HG03025 (cell line): Measurements from ENCODE around the gene PDE4B.

Source experiments
- ATAC-seq: cut with Tn5 transposase; IDR thresholded peaks from one replicate; pipeline ENCODE4 v1.9.1; 2021; ENCODE audit warnings: mild to moderate bottlenecking, moderate library complexity; ENCODE audit not compliant: unreplicated experiment, low FRiP score

Gene PDE4B

DNA sequence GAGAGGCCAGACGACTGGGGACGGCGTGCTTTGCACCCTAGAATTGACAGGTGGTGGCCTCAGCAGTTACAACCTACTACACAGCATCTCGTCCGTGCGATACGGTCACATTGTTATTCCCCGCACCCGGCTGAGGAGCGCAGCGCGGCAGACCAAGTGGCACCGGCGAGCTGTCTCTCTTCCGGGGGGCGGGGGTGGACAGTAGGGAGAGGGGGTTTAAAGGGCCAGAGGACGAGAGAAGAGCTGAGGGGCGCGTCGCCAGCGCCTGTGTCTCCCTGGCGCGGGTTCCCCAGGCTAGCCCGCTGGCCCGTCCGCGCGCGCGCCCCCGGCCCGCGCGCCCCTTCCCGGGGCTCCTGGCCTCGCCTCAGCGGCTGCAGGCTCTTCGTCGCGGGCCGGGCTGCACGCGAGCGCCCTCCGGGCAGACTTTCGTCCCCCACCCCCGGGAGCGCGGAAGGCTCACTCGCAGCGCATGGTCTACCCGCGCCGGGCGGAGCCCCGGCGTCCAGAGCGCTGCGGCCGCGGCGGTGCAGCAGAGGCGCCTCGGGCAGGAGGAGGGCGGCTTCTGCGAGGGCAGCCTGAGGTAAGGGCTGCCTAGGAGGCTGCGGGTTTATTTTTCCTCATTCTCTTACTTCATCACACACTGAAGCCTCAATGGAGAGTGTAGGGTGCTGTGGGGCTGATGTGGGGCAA, at the start of gene PDE4B:
Gene PDE4B, plus strand, starts transcription at position 227 of the 690 bp plus-strand sequence.
- no peak for ATAC-seq

DNA sequence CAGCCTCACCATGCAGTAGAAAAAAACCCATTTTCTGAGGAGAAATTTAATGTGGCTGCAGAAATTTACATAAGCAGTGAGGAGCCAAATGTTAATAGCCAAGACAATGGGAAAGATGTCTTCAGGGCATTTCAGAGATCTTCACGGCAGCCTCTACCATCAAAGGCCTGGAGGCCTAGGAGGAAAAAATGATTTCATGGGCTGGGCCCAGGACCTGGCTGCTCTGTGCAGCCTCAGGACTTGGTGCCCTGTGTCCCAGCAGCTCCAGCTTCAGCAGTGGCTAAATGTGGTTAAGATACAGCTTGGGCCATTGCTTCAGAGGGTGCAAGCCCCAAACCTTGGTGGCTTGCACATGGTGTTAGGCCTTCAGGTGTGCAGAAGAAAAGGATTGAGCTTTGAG, 48.0 kb upstream of the PDE4B start:
- ATAC-seq: no peak

DNA sequence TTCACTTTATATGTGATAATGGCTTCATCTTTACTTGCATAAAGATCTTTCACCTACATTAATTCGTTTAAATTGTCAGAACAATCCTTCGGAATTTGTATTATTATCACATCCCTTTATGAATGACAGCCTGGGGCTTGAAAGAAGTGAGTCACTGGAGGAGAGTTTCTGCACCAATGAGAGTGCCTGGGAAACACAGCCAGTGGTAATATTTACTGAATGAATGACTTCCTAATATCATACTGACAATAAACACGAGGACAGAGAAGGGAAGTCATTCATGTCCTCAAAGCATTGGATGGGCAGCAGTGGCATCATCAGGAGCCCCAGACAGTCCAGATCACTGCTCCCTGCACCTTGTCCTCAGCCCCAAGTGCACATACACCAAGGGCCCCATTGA, 40.7 kb upstream of the PDE4B start:
- no peak for ATAC-seq

DNA sequence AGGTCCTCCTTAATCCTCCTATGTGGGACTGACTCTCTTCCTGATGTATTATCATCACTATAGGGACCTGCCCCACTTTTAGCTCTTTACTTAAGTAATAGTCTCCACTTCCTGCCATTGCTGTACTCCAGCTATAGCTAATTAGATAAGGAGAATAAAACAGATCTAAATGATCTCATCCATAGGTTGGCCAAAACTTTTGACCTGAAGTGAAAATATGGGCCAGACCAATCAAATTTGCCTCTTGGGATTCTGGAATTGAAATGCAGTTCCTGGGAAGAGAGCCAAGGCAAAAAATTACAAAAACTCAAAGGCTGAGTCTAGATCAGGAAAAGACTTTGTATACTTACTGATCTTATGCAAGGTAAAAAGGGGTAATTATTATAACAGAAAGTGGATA, 36.1 kb upstream of the PDE4B start:
- ATAC-seq: no peak

DNA sequence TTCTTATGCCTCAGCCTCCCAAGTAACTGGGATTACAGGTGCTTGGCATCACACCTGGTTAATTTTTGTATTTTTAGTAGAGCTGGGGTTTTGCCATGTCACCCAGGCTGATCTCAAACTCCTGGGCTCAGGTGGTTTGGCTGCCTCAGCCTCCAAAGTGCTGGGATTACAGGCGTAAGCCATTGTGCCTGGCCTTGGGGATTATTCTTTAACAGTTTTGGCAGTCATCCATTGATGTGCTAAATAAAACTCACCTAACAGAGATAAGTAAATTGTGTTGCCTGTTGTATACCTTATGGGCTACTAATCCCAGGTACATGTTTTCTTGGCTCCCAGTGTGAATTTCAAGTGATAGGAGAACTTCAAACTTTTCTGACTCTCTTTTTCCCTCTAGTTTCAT, 35.2 kb upstream of the PDE4B start:
- no peak for ATAC-seq

DNA sequence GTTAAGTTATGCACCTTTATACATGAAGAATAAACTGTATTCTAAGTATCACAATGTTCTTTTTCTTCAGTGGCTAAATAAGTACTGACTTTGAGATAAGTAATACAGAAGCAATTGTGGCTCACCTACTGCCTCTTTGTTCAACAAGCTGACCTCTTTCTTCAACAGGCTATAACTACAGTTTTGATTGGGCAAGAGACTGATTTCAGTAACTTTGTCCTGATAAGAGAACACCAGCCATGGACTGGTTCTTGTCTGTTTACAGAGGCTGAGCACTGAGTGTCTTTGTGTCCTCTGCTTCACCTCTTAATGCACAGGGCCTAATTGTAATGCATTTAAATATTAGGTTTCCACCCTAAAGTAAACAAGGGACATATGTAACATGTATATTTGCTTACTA, 34.6 kb upstream of the PDE4B start:
- no peak for ATAC-seq

DNA sequence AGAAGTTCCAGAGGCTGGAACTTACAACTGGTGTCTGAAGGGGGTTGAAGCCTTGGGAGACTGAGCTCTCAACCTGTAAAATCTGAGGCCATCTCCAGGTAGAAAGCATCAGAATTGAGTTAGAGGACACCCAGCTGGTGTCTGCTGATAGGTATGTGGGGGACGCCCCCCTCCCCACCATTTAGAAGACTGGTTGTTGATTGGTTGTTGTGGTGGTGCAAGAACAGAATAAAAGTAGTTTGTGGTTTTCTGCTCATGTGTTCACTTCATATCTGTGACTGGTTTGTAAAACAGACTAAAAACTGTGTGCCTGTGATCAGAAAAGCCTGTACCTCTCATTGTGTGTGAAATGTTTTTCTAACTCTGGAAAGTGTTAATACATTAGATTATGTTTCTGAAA, 33.2 kb upstream of the PDE4B start:
- no peak for ATAC-seq

DNA sequence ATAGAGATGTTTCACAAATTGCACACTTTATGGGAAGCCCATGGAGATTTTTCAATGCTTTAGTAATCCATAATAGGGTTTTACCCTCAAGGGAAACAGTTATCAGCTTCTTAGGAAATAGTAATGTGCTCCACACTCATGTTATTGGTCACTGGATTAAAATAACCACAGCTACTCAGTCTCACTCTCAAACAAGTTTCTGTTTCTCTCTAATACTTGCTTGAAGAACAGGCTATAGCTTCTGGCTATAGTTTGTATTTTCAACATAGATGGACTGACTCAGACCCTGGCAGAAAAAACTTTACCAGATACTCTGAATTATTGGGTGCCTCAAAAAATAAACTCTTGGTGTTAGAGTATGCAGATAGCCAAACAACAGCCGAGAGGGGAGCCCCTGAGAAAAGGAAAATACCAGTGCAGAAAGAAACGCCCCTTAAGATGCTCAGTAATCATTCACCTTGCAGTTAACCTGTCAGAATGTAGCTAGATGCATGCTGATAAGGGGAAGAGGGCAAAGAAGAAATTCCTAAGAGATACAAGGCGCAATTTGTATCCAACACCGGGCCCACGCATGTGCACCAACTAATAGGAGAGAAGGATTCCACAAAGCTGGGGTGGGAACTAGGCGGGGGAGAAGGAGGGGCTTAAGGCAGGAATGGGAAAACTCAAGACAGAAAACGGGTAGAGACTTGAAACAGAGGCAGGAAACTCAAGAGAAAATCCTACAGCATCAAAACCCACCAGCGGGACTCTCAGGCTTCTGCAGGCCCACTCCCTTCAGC, 30.4 kb upstream of the PDE4B start:
- no peak for ATAC-seq

DNA sequence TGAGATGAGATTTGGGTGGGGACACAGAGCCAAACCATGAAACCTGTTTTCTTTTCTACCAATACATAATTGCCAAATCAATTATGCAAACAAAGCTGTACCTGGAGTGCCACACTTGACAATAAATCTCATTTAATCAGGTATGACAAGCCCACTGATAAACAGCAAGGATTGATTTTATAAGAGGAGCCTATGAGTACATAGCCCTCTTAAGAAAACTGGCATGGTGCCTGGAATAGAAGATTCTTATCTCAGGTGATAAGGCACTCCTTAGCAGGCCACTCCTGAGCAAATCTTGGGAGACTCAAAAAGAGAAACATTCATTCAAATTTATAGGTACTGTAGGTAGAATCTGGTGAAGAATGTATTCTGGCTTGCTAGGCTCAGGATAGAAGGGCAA, 28.6 kb upstream of the PDE4B start:
- no peak for ATAC-seq

DNA sequence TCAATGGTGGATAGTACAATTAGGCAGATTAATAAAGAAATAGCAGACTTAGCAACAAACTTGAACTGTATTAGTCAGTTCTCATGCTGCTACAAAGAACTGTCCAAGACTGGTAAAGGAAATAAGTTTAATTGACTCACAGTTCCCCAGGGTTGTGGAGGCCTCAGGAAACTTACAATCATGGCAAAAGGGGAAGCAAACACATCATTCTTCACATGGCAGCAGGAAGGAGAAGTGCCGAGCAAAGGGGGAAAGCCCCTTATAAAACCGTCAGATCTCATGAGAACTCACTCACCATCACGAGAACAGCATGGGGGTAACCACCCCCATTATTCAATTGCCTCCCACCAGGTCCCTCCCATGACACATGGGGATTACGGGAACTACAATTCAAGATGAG, 27.1 kb upstream of the PDE4B start:
- ATAC-seq: no peak

DNA sequence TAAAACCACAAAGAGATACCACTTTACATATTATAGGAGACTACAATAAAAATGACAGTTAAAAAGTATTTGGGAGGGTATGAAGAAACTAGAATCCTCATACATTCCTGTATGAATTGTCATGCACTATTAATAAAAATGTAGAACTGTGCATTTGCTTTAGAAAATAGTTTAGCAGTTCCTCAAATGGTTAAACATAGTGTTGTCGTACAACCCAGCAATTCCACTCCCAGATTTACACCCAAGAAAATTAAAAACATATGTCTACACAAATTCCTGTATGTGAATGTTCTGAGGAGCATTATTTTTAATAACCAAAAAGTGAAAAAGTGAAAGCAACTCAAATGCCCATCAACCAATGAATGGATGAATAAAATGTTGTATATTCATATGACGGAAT, 23.1 kb upstream of the PDE4B start:
- ATAC-seq: no peak

DNA sequence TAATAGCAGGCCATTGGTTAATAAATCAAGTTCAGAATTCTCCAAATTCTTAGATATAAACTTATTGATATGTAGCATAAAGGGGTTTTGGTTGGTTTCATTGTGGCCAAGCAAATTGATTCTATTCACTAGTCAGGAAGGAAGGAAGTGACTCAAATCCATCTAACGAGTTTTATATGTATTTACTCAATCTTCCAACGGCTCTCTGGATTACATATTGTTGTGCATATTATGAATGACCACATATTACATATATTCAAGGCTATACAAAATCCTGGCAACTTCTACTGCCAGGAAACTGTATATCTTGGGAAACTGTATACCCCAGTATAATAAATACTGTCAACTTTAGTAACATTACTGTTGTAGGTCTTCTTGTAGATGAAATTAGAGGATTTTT, 20.1 kb upstream of the PDE4B start:
- no peak for ATAC-seq

DNA sequence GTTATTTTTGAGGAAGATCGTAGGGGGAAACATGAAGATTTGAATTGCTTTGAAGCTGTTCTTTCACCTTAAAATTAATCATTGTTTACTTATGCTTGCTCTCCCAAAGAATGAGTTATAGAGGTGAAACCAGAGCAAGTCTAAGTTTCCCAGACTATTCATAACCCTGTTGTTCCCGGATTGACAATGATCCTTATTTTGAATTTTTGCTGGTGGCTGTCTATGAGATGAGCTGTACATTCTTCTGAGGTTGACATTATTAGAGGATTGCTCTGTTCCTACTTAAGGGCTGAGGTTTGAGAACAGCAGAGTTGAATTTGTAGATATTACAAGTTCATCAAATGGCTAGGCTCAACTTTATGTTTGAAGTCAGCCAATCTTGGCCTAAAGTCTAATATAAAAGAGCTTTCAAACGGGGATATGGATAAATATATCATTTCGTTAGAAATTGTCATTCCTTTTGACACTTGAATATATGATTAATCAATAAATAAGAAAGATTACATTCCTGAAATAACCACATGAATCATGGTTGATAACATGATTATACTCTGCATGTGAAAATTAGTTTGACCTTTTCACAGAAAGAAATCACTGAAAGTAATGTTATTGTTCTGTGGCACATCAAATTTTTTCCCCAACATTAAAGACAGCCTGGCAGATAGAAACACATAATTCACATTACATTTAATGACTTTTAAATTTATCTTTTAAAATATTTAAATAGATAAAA, 19.1 kb upstream of the PDE4B start:
- ATAC-seq: no peak

DNA sequence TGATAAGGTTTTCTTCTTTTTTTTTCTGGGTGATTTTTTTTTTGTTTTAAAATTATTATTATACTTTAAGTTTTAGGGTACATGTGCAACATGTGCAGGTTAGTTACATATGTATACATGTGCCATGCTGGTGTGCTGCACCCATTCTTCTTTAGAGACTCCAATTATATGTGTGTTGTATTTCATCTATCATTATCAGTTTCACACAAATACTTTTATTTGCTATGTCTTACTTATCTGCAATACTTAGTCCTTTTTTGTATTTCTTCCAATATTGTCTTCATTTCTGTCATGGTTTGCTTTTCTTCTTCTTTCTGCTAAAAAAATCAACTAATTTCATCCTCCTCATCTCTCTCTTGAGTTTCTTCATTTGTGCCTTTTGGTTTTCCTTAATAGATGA, 3.9 kb upstream of the PDE4B start:
- no peak for ATAC-seq

DNA sequence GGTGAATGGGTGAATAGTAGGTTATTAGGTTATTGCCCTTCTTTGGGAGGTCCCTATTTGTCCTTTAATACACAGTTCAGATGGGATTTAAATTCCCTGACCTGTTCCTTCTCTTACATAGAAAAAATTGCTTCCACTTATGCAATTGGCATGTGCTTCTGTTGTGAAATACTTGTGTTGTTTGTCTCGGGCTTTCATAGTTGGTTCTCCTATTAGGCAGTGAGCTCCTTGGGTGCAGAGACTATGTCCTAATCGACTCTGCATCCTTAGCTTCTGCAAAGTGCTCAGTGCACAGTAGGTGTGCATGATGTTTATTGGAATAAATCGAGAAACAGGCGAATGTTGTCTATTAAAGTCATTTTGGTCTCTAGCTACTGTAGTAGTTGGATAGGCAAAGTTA, 1.3 kb upstream of the PDE4B start:
- ATAC-seq: no peak

DNA sequence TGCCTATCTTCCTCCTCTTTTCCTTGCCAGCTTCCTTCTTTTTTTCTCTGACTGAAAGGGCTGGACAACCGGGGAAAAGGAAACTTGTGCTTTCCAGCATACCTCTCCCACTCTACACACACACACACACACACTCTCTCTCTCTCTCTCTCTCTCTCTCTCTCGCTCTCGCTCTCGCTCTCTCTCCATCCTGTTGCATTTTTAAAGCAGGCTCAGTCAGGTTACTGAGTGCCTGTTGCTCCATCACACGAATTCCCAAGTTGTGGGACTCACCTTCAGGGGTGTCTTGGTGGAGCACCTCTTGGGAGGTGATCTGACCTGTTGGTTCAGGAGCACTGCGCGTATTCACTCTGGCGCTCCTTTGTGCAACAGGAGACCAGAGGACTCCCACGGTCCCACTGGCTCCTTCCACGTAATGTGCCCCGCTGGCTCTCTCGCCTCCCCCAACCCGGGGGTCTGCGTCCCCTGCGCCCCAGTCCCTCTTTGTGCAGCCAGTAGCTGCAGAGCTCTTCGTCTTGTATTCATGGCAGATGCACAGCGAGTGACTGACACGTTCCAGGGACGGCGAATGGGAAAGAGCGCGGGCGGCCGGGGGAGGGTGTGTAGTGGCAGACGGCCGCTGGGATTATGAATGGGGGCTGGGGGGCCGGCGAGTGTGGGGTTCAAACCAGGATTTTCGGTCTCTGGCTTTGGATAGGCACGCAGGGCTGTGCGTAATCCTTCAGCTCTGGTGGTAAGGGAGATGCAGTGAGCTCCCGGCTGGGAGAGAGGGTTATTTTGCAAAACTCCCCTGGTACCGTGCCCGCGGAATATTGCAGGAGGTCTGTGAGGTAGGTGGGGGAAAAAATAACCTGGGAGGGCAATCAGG, 660 bp upstream of the PDE4B start:
- ATAC-seq: no peak

DNA sequence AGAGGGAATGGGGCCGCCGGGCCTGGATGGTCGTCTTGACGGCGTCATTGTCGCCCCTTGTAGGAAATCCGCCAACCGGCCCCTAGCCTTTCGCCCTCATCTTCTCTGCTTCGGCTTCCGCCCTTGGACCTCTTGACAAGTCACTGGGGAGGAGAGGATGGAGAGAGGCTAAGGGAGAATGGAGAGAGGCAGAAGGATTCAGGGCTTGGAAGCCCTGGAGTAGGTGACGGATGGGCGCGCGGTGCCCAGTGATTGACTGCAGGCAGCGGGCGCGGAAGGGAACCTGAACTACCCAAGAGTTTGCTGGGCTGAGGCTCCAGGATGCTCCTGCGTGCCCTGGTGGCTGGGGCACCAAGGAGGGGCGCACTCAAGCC, 651 bp downstream of the PDE4B start:
- ATAC-seq: no peak

DNA sequence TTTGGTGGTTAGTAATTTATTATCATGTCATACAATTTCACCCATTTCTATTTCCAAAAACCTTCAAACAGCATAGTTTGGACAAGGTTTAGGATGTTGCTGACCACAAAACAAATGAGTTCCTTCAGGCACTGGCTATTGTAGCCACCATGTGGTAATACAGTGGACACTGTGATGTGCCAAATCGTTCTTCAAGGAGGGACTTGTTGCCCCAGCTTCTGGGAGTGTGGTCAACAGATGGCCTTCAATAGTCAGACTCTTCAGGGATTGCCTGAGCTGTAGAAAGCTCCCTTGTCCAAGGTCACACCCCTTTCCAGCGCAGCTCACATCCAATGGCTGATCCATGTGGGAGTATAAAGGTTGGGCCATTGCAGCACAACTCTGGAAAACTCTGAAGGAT, 2.6 kb downstream of the PDE4B start:
- ATAC-seq: no peak

DNA sequence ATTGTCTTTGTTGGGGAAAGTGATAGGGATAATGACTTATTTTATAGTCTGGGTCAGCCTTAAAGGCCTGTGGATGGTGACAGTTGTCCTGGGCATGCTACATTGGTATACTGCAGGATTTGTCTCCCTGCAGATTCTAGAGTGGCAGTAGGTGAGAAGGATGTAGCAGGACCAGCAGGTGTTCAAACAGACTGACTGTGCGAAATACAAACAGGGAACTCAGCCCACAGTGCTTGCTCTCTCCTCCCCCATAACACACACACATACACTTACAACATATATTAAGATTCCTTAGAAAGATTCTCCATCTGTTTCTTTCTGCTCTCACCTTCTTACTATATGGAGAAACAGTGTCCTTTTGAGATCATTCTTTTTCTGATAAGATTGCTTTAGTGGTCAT, 6.9 kb downstream of the PDE4B start:
- ATAC-seq: no peak

DNA sequence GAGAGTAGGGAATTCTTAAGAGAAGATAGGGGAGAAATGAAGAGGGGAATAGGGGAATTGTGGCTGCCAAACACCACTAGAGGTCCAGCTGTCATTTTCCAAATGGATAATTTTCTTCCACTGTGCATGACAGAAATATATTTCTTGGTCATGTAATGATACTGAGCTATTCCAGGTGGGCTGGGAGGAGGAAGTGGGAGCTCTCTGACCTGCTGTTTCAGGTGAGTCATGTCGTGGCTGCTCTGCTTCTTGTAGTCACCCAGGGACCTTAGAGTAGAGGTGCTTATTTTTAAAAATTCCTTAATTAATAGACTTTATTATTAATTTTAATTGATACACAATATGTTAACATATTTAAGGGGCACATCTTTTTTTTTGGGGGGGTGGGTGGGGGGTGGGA, 11.9 kb downstream of the PDE4B start:
- ATAC-seq: no peak

DNA sequence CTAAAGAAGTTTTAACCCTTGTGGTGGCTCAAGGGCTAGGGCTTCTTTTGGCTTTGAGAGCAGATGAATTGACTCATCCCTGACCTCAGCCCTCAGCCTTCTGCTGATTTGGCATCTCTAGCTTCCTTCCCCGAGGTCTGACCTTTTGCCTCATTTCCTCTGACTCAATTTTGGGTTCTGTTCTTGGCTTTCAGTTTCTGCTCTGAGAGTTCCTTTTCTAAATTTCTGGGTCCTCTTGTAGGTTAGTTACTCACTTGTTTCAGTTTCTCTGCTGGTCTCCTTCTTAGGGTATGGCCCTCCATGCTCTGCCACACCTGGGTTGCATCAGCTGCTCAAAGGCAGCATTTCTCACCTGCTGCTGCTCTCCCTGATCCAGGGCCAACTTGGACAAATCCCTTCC, 19.4 kb downstream of the PDE4B start:
- peak; percentile 99 for ATAC-seq
